ENCODE results near the gene DEXI. TPM values are rescaled to one million over a fixed set of nuclear protein-coding genes. Genes with fewer than 3 reads are reported as not detected.

The DEXI gene
- total and polyA plus RNA-seq, 2 of the 4 experiments (the other 2 are of a cell fraction) = 43.7 to 63.6 TPM

DNA sequence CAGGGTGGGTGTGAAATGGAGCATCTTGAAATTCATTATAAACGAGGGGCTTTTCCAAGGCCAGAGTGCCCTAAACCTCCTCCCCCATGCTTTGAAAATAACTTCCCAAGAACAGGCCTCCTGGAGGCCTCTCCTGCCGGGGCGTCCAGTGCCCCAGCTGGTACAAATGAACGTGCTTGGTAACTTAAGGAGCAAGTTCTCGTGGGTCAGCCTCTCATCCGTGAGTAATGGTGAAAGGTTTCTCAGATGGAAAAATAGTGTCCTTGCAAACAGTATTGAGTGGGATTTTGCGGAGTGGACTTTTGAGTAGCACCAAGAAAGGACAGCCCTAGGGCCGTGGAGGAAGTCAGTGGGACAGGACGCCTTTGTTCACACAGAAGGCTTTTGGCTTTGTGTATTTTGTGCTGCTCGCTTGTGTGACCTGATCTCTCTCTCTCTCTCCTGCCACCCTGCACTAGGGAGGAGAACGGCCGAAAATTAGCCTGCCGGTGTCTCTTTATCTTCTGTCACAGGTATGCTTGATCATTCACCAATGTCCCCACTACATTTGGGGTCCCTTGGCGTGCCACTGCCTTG, 36.7 kb upstream of the DEXI start:
- Histone ChIP-seq H3K9me1 (ENCODE audit: insufficient read depth, low read length) (peaks cover 16% of the 10 kb centered on the region), H4K20me1 (ENCODE audit: insufficient read depth, low read length) (no peaks in the 10 kb centered on the region), H3K18ac (ENCODE audit: low read depth, low read length) (no peak overlapping the region; the same call in 1 of the 2 replicates), H3K27me3 (ENCODE audit: control insufficient read depth, insufficient read depth, low read length) (no peaks in the 10 kb centered on the region), H2AK5ac (ENCODE audit: low read depth, low read length) (no peak overlapping the region), H3K56ac (ENCODE audit: extremely low read depth, insufficient read depth, low read length) (no peak overlapping the region), H2BK15ac (ENCODE audit: low read depth, low read length) (no peak overlapping the region), H3K4ac (ENCODE audit: low read depth, low read length) (no peak overlapping the region), H3K4me2 (ENCODE audit: low read depth, low read length) (no peak overlapping the region), H4K8ac (ENCODE audit: low read depth in 2 of 2, low read length in 2 of 2) (no peak overlapping the region), H3K79me1 (ENCODE audit: low read depth in 1 of 2, low read length in 2 of 2) (peaks cover 0 to 5% of the 10 kb centered on the region in 2 experiments; a peak in 1 of 4 replicates), H3K4me1 (ENCODE audit: control insufficient read depth, insufficient read depth, low read length) (peaks cover 11% of the 10 kb centered on the region), H2AK9ac (replicated peaks; ENCODE audit: low read depth, low read length, poor library complexity) (no peak overlapping the region), H4K91ac (ENCODE audit: insufficient read depth, low read depth, low read length) (no peak overlapping the region; the same call in 1 of the 2 replicates), H4K5ac (ENCODE audit: low read depth, low read length) (no peak overlapping the region), H3K9ac (ENCODE audit: low read depth, low read length) (no peak overlapping the region), H3K9me3 (ENCODE audit: control insufficient read depth, insufficient read depth, low read length) (no peaks in the 10 kb centered on the region), H2BK5ac (ENCODE audit: low read depth, low read length, poor library complexity, severe bottlenecking) (no peak overlapping the region), H2BK120ac (ENCODE audit: low read depth, low read length) (no peak overlapping the region), H3K27ac (ENCODE audit: insufficient read depth, low read length) (no peak overlapping the region), H3K23ac (ENCODE audit: low read depth, low read length) (no peak overlapping the region), H2AFZ (replicated peaks; ENCODE audit: low read length, poor library complexity) (no peak overlapping the region), H3K4me3 (ENCODE audit: insufficient read depth, low read depth, low read length) (no peak overlapping the region), H3K14ac (replicated peaks; ENCODE audit: low read depth, low read length) (no peak overlapping the region), H2BK20ac (ENCODE audit: low read depth, low read length) (no peak overlapping the region), H3K36me3 (ENCODE audit: control insufficient read depth, insufficient read depth, low read length) (peaks cover 20% of the 10 kb centered on the region)
- BruUV-seq (replicated peaks) = no TSS peak
- ChIA-PET POLR2A (ENCODE audit: unreplicated experiment) (interaction anchor here (0.5 kb wide), 1 partner anchor 111 kb away, joined by 5 read pairs; no protein-coding TSS in a partner anchor), CTCF (no interaction called here)
- intact Hi-C loops (cut with micrococcal nuclease) (no loop called here), dilution Hi-C loops (cut with HindIII; ENCODE audit: low sequenced_read_pairs, unreplicated experiment) (no loop called here), in situ Hi-C loops (cut with MboI; ENCODE audit: low sequenced_read_pairs) (no loop called here)
- TF ChIP-seq RCOR1 (IDR thresholded peaks at IDR 0.05; ENCODE audit: insufficient replicate concordance, low read length) (no peak), NFE2L2 (IDR thresholded peaks at IDR 0.05; ENCODE audit: low read depth, low read length) (no peak), RAD21 (IDR thresholded peaks at IDR 0.05; ENCODE audit: low read length) (no peak), CHD1 (IDR thresholded peaks at IDR 0.05; ENCODE audit: low read depth, low read length) (no peak), MAFK (IDR thresholded peaks at IDR 0.05; ENCODE audit: low read depth, low read length) (no peak), CEBPB (IDR thresholded peaks at IDR 0.05; ENCODE audit: low read depth, low read length) (no peak), MXI1 (IDR thresholded peaks at IDR 0.05; ENCODE audit: borderline replicate concordance, low read depth, low read length) (no peak), FOS (IDR thresholded peaks at IDR 0.05; ENCODE audit: low read depth, low read length) (no peak), POLR2A (IDR thresholded peaks at IDR 0.05; ENCODE audit: low read depth, low read length) (no peak), BHLHE40 (IDR thresholded peaks at IDR 0.05; ENCODE audit: low read depth, low read length) (no peak)
- TF ChIP-seq, protein P1, sequence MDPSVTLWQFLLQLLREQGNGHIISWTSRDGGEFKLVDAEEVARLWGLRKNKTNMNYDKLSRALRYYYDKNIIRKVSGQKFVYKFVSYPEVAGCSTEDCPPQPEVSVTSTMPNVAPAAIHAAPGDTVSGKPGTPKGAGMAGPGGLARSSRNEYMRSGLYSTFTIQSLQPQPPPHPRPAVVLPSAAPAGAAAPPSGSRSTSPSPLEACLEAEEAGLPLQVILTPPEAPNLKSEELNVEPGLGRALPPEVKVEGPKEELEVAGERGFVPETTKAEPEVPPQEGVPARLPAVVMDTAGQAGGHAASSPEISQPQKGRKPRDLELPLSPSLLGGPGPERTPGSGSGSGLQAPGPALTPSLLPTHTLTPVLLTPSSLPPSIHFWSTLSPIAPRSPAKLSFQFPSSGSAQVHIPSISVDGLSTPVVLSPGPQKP (IDR thresholded peaks at IDR 0.05; ENCODE audit: borderline replicate concordance, low read depth, low read length) = no peak
- TF ChIP-seq, protein P2, sequence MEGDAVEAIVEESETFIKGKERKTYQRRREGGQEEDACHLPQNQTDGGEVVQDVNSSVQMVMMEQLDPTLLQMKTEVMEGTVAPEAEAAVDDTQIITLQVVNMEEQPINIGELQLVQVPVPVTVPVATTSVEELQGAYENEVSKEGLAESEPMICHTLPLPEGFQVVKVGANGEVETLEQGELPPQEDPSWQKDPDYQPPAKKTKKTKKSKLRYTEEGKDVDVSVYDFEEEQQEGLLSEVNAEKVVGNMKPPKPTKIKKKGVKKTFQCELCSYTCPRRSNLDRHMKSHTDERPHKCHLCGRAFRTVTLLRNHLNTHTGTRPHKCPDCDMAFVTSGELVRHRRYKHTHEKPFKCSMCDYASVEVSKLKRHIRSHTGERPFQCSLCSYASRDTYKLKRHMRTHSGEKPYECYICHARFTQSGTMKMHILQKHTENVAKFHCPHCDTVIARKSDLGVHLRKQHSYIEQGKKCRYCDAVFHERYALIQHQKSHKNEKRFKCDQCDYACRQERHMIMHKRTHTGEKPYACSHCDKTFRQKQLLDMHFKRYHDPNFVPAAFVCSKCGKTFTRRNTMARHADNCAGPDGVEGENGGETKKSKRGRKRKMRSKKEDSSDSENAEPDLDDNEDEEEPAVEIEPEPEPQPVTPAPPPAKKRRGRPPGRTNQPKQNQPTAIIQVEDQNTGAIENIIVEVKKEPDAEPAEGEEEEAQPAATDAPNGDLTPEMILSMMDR (conservative IDR thresholded peaks at IDR 0.05; ENCODE audit: low read depth, low read length) = no peak
- TF ChIP-seq, protein P3, sequence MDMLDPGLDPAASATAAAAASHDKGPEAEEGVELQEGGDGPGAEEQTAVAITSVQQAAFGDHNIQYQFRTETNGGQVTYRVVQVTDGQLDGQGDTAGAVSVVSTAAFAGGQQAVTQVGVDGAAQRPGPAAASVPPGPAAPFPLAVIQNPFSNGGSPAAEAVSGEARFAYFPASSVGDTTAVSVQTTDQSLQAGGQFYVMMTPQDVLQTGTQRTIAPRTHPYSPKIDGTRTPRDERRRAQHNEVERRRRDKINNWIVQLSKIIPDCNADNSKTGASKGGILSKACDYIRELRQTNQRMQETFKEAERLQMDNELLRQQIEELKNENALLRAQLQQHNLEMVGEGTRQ (IDR thresholded peaks at IDR 0.05; ENCODE audit: low read depth, low read length) = no peak
- WGBS, 2 experiments (ENCODE audit: extremely low coverage in 2 of 2, insufficient read length in 1 of 2) = 90% methylated on average over 4 of the region's 14 CpGs; no CpG with 5 or more reads in 1 of the 2 experiments
- DNase-seq (no peak), ATAC-seq (ENCODE audit: low read depth) (no peak)
